Karpas-422 (cell line): ENCODE results near the gene SUPT3H. TPM values are rescaled to one million over a fixed set of nuclear protein-coding genes. Genes with fewer than 3 reads are reported as not detected.
"Not testable (repeated sequence)": the region's sequence is repeated elsewhere in the genome, so short reads cannot be mapped to it uniquely, and the experiment has no call there.

ENCODE experiments used
- DNase-seq: peaks from one replicate; pipeline ENCODE4 v3.0.0-alpha.2; 2015
- H2AFZ ChIP-seq: fragments of 200-600 bp; sonication (generic); 2 replicates; pipeline ENCODE4 v1.6.1; 2014; ENCODE audit warnings: antibody characterized with exemption, low read length, mixed read lengths
- H3K27ac ChIP-seq: fragments of 200-600 bp; sonication (generic); 2 replicates; pipeline ENCODE4 v1.5.1; 2014; ENCODE audit warnings: mild to moderate bottlenecking, low read length, moderate library complexity
- H3K27me3 ChIP-seq: fragments of 200-600 bp; sonication (generic); 2 replicates; pipeline ENCODE4 v1.6.1; 2014; ENCODE audit warnings: low read length, mixed read lengths
- H3K36me3 ChIP-seq: fragments of 200-600 bp; sonication (generic); 2 replicates; pipeline ENCODE4 v1.6.1; 2014; ENCODE audit warnings: low read length, mixed read lengths; ENCODE audit not compliant: insufficient read depth
- H3K4me1 ChIP-seq: fragments of 200-600 bp; sonication (generic); 2 replicates; pipeline ENCODE4 v1.6.1; 2014; ENCODE audit warnings: mild to moderate bottlenecking, low read length, mixed read lengths
- H3K4me2 ChIP-seq: fragments of 200-600 bp; sonication (generic); 2 replicates; pipeline ENCODE4 v1.6.1; 2014; ENCODE audit warnings: low read length, low read depth, mild to moderate bottlenecking; ENCODE audit not compliant: poor library complexity, severe bottlenecking
- H3K4me3 ChIP-seq: fragments of 200-600 bp; sonication (generic); 2 replicates; pipeline ENCODE4 v1.5.1; 2014; ENCODE audit warnings: mild to moderate bottlenecking, antibody characterized with exemption, low read length, mixed read lengths
- H3K79me2 ChIP-seq: fragments of 200-600 bp; sonication (generic); 2 replicates; pipeline ENCODE4 v1.6.1; 2014; ENCODE audit warnings: mild to moderate bottlenecking, low read length, mixed read lengths
- H3K9ac ChIP-seq: fragments of 200-600 bp; sonication (generic); 2 replicates; pipeline ENCODE4 v1.6.0; 2014; ENCODE audit warnings: low read length
- H3K9me2 ChIP-seq: fragments of 200-600 bp; sonication (generic), shearing (Covaris generic); replicated peaks from 2 replicates; pipeline ENCODE4 v1.6.0; 2014; ENCODE audit warnings: mild to moderate bottlenecking, low read length, moderate library complexity; ENCODE audit not compliant: insufficient read depth
- H3K9me3 ChIP-seq: fragments of 300-700, 200-600 bp; sonication (generic); 2 replicates; pipeline ENCODE4 v1.6.1; 2014; ENCODE audit warnings: low read length, mixed read lengths
- H4K20me1 ChIP-seq: fragments of 200-600 bp; sonication (generic); 2 replicates; pipeline ENCODE4 v1.6.1; 2014; ENCODE audit warnings: mild to moderate bottlenecking, antibody characterized with exemption, low read length, low read depth; ENCODE audit not compliant: insufficient read depth
- total RNA-seq: library from RNA; depleted of rRNA; stranded (reverse); fragments of >200 nt; shearing (Covaris generic); gene quantifications from 2 replicates; pipeline ENCODE4 v1.2.3, GENCODE V29; 2014; ENCODE audit warnings: low replicate concordance

The SUPT3H gene
- total RNA-seq, 1 experiment from 2014 or later: 2.6 TPM

- H3K9me2 ChIP-seq, H3K4me3 ChIP-seq, H3K36me3 ChIP-seq, H3K4me1 ChIP-seq, H3K4me2 ChIP-seq, H3K27me3 ChIP-seq, H3K79me2 ChIP-seq, H4K20me1 ChIP-seq, H3K9me3 ChIP-seq, H3K27ac ChIP-seq, DNase-seq, H3K9ac ChIP-seq, H2AFZ ChIP-seq: not testable (repeated sequence)
Measured at GRCh38 chr6:45062659-45063058, 315.1 kb downstream of the SUPT3H start.

GRCh38 chr6:45057711-45058110, 320.0 kb downstream of the SUPT3H start:
- no peaks in the 10 kb centered on the region for H4K20me1 ChIP-seq

GRCh38 chr6:45054610-45055009, 323.1 kb downstream of the SUPT3H start:
- H3K36me3 ChIP-seq: no peaks in the 10 kb centered on the region
- no peak overlapping the region for H3K4me2 ChIP-seq
- H3K9me3 ChIP-seq: no peaks in the 10 kb centered on the region
- H3K27me3 ChIP-seq: no peaks in the 10 kb centered on the region
- H3K79me2 ChIP-seq: no peaks in the 10 kb centered on the region
- H3K9me2 ChIP-seq: no peaks in the 10 kb centered on the region
- H3K27ac ChIP-seq: no peak overlapping the region
- no peaks in the 10 kb centered on the region for H3K4me1 ChIP-seq
- H3K9ac ChIP-seq: no peak overlapping the region
- no peak for DNase-seq
- H4K20me1 ChIP-seq: no peaks in the 10 kb centered on the region
- no peak overlapping the region for H3K4me3 ChIP-seq
- H2AFZ ChIP-seq: no peak overlapping the region

More at GRCh38 chr6:45057711-45058110, 320.0 kb downstream of the SUPT3H start:
- Histone ChIP-seq H3K9me2 (no peaks in the 10 kb centered on the region), H3K9me3 (no peaks in the 10 kb centered on the region), H3K9ac (no peak overlapping the region), H3K36me3 (no peaks in the 10 kb centered on the region), H3K4me3 (no peak overlapping the region), H2AFZ (no peak overlapping the region), H3K27me3 (no peaks in the 10 kb centered on the region), H3K4me1 (no peaks in the 10 kb centered on the region), H3K79me2 (no peaks in the 10 kb centered on the region), H3K4me2 (no peak overlapping the region), H3K27ac (no peak overlapping the region)
- DNase-seq: no peak

GRCh38 chr6:45052325-45052724, 325.4 kb downstream of the SUPT3H start:
- Histone ChIP-seq H3K9me3 (no peaks in the 10 kb centered on the region), H3K4me3 (no peak overlapping the region), H3K9me2 (no peaks in the 10 kb centered on the region; the same call in 1 of the 2 replicates)

GRCh38 chr6:45049188-45049843, 328.4 kb downstream of the SUPT3H start:
- no peak overlapping the region for H2AFZ ChIP-seq

More at GRCh38 chr6:45052325-45052724, 325.4 kb downstream of the SUPT3H start:
- Histone ChIP-seq H3K4me2 (no peak overlapping the region), H3K4me1 (peaks cover 3% of the 10 kb centered on the region; the same call in 1 of the 2 replicates), H3K27ac (no peak overlapping the region), H2AFZ (no peak overlapping the region), H3K27me3 (no peaks in the 10 kb centered on the region), H3K79me2 (no peaks in the 10 kb centered on the region), H4K20me1 (no peaks in the 10 kb centered on the region), H3K9ac (no peak overlapping the region), H3K36me3 (no peaks in the 10 kb centered on the region)
- no peak for DNase-seq

GRCh38 chr6:45047573-45047972, 330.2 kb downstream of the SUPT3H start:
- H3K4me1 ChIP-seq: peaks cover 3% of the 10 kb centered on the region; the same call in 1 of the 2 replicates
- no peak overlapping the region for H3K4me3 ChIP-seq
- H3K27me3 ChIP-seq: no peaks in the 10 kb centered on the region
- H3K9me3 ChIP-seq: no peaks in the 10 kb centered on the region
- no peaks in the 10 kb centered on the region for H4K20me1 ChIP-seq
- H3K4me2 ChIP-seq: no peak overlapping the region
- H3K9ac ChIP-seq: no peak overlapping the region
- H3K27ac ChIP-seq: no peak overlapping the region
- no peak overlapping the region for H2AFZ ChIP-seq
- H3K79me2 ChIP-seq: no peaks in the 10 kb centered on the region
- no peaks in the 10 kb centered on the region for H3K36me3 ChIP-seq
- DNase-seq: no peak
- H3K9me2 ChIP-seq: no peaks in the 10 kb centered on the region; the same call in 1 of the 2 replicates

More at GRCh38 chr6:45049188-45049843, 328.4 kb downstream of the SUPT3H start:
- Histone ChIP-seq H3K4me1 (peaks cover 3% of the 10 kb centered on the region; the same call in 1 of the 2 replicates), H4K20me1 (no peaks in the 10 kb centered on the region), H3K36me3 (no peaks in the 10 kb centered on the region), H3K79me2 (no peaks in the 10 kb centered on the region), H3K27ac (no peak overlapping the region), H3K4me2 (no peak overlapping the region), H3K27me3 (no peaks in the 10 kb centered on the region), H3K9me2 (no peaks in the 10 kb centered on the region; the same call in 1 of the 2 replicates), H3K4me3 (no peak overlapping the region), H3K9ac (no peak overlapping the region), H3K9me3 (no peaks in the 10 kb centered on the region)
- DNase-seq: peak; percentile 43

- Histone ChIP-seq H2AFZ (no peak overlapping the region), H3K36me3 (no peaks in the 10 kb centered on the region), H3K4me2 (no peak overlapping the region), H3K4me1 (peaks cover 3% of the 10 kb centered on the region; the same call in 1 of the 2 replicates), H3K27me3 (no peaks in the 10 kb centered on the region), H3K4me3 (no peak overlapping the region), H3K9me3 (no peaks in the 10 kb centered on the region), H3K9me2 (no peaks in the 10 kb centered on the region; the same call in 1 of the 2 replicates), H4K20me1 (no peaks in the 10 kb centered on the region), H3K27ac (no peak overlapping the region), H3K79me2 (no peaks in the 10 kb centered on the region), H3K9ac (no peak overlapping the region)
- DNase-seq: no peak
Measured at GRCh38 chr6:45045253-45045601, 332.5 kb downstream of the SUPT3H start.

- no peak overlapping the region for H3K4me3 ChIP-seq
- no peak for DNase-seq
- peaks cover 3% of the 10 kb centered on the region; the same call in 1 of the 2 replicates for H3K4me1 ChIP-seq
- no peak overlapping the region for H3K4me2 ChIP-seq
- H3K27ac ChIP-seq: no peak overlapping the region
- no peaks in the 10 kb centered on the region; the same call in 1 of the 2 replicates for H3K9me2 ChIP-seq
- H3K27me3 ChIP-seq: no peaks in the 10 kb centered on the region
- H2AFZ ChIP-seq: no peak overlapping the region
- H3K9me3 ChIP-seq: no peaks in the 10 kb centered on the region
- no peak overlapping the region for H3K9ac ChIP-seq
- no peaks in the 10 kb centered on the region for H3K79me2 ChIP-seq
- no peaks in the 10 kb centered on the region for H3K36me3 ChIP-seq
- no peaks in the 10 kb centered on the region for H4K20me1 ChIP-seq
Measured at GRCh38 chr6:45044510-45045252, 333.1 kb downstream of the SUPT3H start.
